Endothelial cell of umbilical vein (primary cell): ENCODE results near the gene BBLN. TPM values are rescaled to one million over a fixed set of nuclear protein-coding genes. Genes with fewer than 3 reads are reported as not detected.

ENCODE experiments used
- BruUV-seq: library from RNA; stranded (reverse); fragments of 400-500 nt; replicated peaks from 2 replicates; lab custom pipeline; 2021; lab: Mats Ljungman, UMichigan
- CTCF ChIA-PET: fragments of 300-600, 350-600 bp; sonication (Branson Sonifier 250); formaldehyde crosslinking; loops from one replicate; lab custom pipeline; 2021; ENCODE audit warnings: antibody characterized with exemption, inconsistent platforms; lab: Charles Lee
- POLR2A ChIA-PET: fragments of 300-600, 350-600 bp; sonication (Branson Sonifier 250); formaldehyde crosslinking; loops from one replicate; lab custom pipeline; 2021; ENCODE audit warnings: antibody characterized with exemption, inconsistent platforms; lab: Charles Lee
- DNase-seq: peaks from one replicate; pipeline ENCODE4 v3.0.0-alpha.2; 2011; ENCODE audit warnings: low read depth, low spot score
- FAIRE-seq: peaks from 2 replicates; lab custom pipeline; 2011; peaks lifted over from hg19 to GRCh38; lab: Jason Lieb, UNC
- H2AFZ ChIP-seq: 2 replicates; pipeline ENCODE4 v1.6.0; 2012; ENCODE audit warnings: low read depth, low read length, control low read depth, inconsistent platforms
- H3K27ac ChIP-seq: 2 replicates; pipeline ENCODE4 v1.5.1; 2011; ENCODE audit warnings: low read depth, mild to moderate bottlenecking, control low read depth, low read length, moderate library complexity; ENCODE audit not compliant: insufficient read depth
- H3K27me3 ChIP-seq, 2 experiments: 2 replicates each; pipeline versions ENCODE4 v1.6.0 to v1.6.1; 2011; ENCODE audit warnings: low read length in 2 of 2, mixed read lengths in 1 of 2; ENCODE audit not compliant: control insufficient read depth in 2 of 2, insufficient read depth in 2 of 2
- H3K36me3 ChIP-seq, 2 experiments: 2 replicates in 1 of 2; 3 replicates in 1 of 2; pipeline ENCODE4 v1.5.1; 2011; ENCODE audit warnings: low read length in 2 of 2, mild to moderate bottlenecking in 1 of 2, moderate library complexity in 1 of 2; ENCODE audit not compliant: control insufficient read depth in 2 of 2, insufficient read depth in 2 of 2; ENCODE audit errors: extremely low read depth in 1 of 2
- H3K4me1 ChIP-seq: 3 replicates; pipeline ENCODE4 v1.5.1; 2011; ENCODE audit warnings: mild to moderate bottlenecking, low read length; ENCODE audit not compliant: control insufficient read depth, insufficient read depth; ENCODE audit errors: extremely low read depth
- H3K4me2 ChIP-seq: 2 replicates; pipeline ENCODE4 v1.6.1; 2011; ENCODE audit warnings: low read length, control low read depth, mixed read lengths; ENCODE audit not compliant: insufficient read depth
- H3K4me3 ChIP-seq, 3 experiments: fragments of 200-600 bp in 1 of 3; sonication (generic), shearing (Covaris generic) in 1 of 3; replicated peaks in 1 of 3; 2 replicates each; pipeline ENCODE4 v1.5.1; 2011 to 2016; ENCODE audit warnings: control low read depth in 3 of 3, low read length in 3 of 3, mild to moderate bottlenecking in 2 of 3, inconsistent platforms in 1 of 3, low read depth in 1 of 3, moderate library complexity in 1 of 3; ENCODE audit not compliant: insufficient read depth in 1 of 3
- H3K79me2 ChIP-seq: 2 replicates; pipeline ENCODE4 v1.6.0; 2012; ENCODE audit warnings: low read length, inconsistent platforms; ENCODE audit not compliant: control insufficient read depth, insufficient read depth
- H3K9ac ChIP-seq: replicated peaks from 2 replicates; pipeline ENCODE3; 2011; ENCODE audit warnings: low read length, control low read depth; ENCODE audit not compliant: insufficient read depth; ENCODE audit errors: extremely low read depth
- H3K9me1 ChIP-seq: replicated peaks from 3 replicates; pipeline ENCODE4 v1.6.0; 2011; ENCODE audit warnings: mild to moderate bottlenecking, low read length; ENCODE audit not compliant: control insufficient read depth, insufficient read depth; ENCODE audit errors: extremely low read depth
- H3K9me3 ChIP-seq: replicated peaks from 2 replicates; pipeline ENCODE4 v1.5.1; 2012; ENCODE audit warnings: low read length, inconsistent platforms; ENCODE audit not compliant: control insufficient read depth, insufficient read depth
- H4K20me1 ChIP-seq: replicated peaks from 2 replicates; pipeline ENCODE3; 2011; ENCODE audit warnings: mild to moderate bottlenecking, low read length; ENCODE audit not compliant: control insufficient read depth, insufficient read depth; ENCODE audit errors: extremely low read depth
- EZH2 ChIP-seq: IDR thresholded peaks from 2 replicates; pipeline ENCODE4 v1.6.1; 2012; ENCODE audit warnings: borderline replicate concordance, low read depth, mild to moderate bottlenecking, moderate library complexity, low read length, inconsistent platforms; ENCODE audit not compliant: severe bottlenecking
- FOS ChIP-seq: IDR thresholded peaks from 2 replicates; pipeline ENCODE4 v1.6.1; 2011; ENCODE audit warnings: mild to moderate bottlenecking, low read length, moderate library complexity, borderline replicate concordance; ENCODE audit not compliant: insufficient read depth
- GATA2 ChIP-seq: IDR thresholded peaks from 2 replicates; pipeline ENCODE4 v1.7.0; 2011; ENCODE audit warnings: low read depth, mild to moderate bottlenecking, moderate library complexity, mixed read lengths, low read length; ENCODE audit not compliant: insufficient read length, insufficient read depth
- JUN ChIP-seq: IDR thresholded peaks from 2 replicates; pipeline ENCODE4 v1.6.1; 2011; ENCODE audit warnings: borderline replicate concordance, low read depth; ENCODE audit not compliant: insufficient read length, insufficient read depth
- MYC ChIP-seq: IDR thresholded peaks from one replicate; pipeline ENCODE4 v1.6.1; 2011; ENCODE audit warnings: mild to moderate bottlenecking, low read depth, low read length
- POLR2A ChIP-seq: IDR thresholded peaks from 2 replicates; pipeline ENCODE4 v1.6.1; 2012; ENCODE audit warnings: low read depth, mild to moderate bottlenecking, control low read depth, low read length
- POLR2AphosphoS5 ChIP-seq: IDR thresholded peaks from 2 replicates; pipeline ENCODE4 v1.6.1; 2012; ENCODE audit warnings: low read depth, mild to moderate bottlenecking, control low read depth, low read length, moderate library complexity; ENCODE audit not compliant: insufficient read depth
- dilution Hi-C: fragments of 300-500 bp; cut with MboI; formaldehyde crosslinking; loops from one replicate; pipeline ENCODE4 v1.15.0; 2019; ENCODE audit warnings: low sequenced_read_pairs; ENCODE audit not compliant: extremely low pct_ligation_motif_present
- intact Hi-C: fragments of 100-400 bp; cut with micrococcal nuclease; formaldehyde crosslinking; loops from one replicate; pipeline ENCODE4 v1.10.0; 2022
- polyA plus RNA-seq, 4 experiments: library from polyadenylated mRNA; depleted of rRNA in 3 of 4; stranded (reverse) in 3 of 4; unstranded in 1 of 4; fragments of >200 nt; gene quantifications; 2 replicates each; pipeline versions ENCODE4 v1.2.1 to v1.2.3, GENCODE V29; 2011 to 2012; ENCODE audit warnings: missing spikeins in 1 of 4
- total RNA-seq: library from RNA; stranded (reverse); gene quantifications from 2 replicates; pipeline ENCODE4 v1.2.3, GENCODE V29; 2021
- TF ChIP-seq, protein P1 (sequence below), 2 donors: IDR thresholded peaks; 1 replicate in 1 of 2; 2 replicates in 1 of 2; pipeline ENCODE4 v1.5.1; 2011; ENCODE audit warnings: low read length in 2 of 2, mild to moderate bottlenecking in 2 of 2, moderate library complexity in 2 of 2, control low read depth in 1 of 2, inconsistent platforms in 1 of 2, low read depth in 1 of 2; ENCODE audit not compliant: insufficient read depth in 1 of 2; ENCODE audit errors: extremely low read depth in 1 of 2
- TF ChIP-seq, protein P2 (sequence below): IDR thresholded peaks from 2 replicates; pipeline ENCODE4 v1.6.1; 2011; ENCODE audit not compliant: insufficient read depth, insufficient read length

BBLN gene
- total and polyA plus RNA-seq, 2 donors (not counting 3 experiments of a cell fraction or from before 2014, with no cell fraction given), result 51.0 to 124 TPM

DNA sequence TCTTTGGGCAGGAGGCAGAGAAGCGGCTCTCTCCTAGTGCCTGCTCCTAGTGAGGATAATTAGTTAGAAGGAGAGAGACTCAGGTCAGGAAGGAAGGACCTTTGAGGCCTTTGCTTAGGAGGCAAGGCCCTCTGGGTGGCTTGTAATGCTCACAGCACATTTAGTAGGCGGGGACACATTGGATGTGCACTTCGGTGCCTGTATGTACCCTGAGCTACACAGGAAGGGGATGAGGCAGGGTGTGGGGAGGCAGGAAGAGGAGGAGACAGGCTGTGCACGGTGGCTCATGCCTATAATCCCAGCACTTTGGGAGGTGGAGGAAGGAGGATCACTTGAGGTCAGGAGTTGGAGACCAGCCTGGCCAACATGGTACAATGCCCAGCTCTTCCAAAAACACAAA, 18.0 kb upstream of the BBLN start:
- no peaks in the 10 kb centered on the region for H3K36me3 ChIP-seq
- TF ChIP-seq, protein P1, sequence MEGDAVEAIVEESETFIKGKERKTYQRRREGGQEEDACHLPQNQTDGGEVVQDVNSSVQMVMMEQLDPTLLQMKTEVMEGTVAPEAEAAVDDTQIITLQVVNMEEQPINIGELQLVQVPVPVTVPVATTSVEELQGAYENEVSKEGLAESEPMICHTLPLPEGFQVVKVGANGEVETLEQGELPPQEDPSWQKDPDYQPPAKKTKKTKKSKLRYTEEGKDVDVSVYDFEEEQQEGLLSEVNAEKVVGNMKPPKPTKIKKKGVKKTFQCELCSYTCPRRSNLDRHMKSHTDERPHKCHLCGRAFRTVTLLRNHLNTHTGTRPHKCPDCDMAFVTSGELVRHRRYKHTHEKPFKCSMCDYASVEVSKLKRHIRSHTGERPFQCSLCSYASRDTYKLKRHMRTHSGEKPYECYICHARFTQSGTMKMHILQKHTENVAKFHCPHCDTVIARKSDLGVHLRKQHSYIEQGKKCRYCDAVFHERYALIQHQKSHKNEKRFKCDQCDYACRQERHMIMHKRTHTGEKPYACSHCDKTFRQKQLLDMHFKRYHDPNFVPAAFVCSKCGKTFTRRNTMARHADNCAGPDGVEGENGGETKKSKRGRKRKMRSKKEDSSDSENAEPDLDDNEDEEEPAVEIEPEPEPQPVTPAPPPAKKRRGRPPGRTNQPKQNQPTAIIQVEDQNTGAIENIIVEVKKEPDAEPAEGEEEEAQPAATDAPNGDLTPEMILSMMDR (IDR thresholded peaks at IDR 0.05; ENCODE audit: extremely low read depth in 1 of 2, insufficient read depth in 1 of 2, low read depth in 1 of 2, low read length in 2 of 2), result no peak
- TF ChIP-seq MYC (no peak), JUN (no peak), POLR2AphosphoS5 (no peak), FOS (no peak), GATA2 (no peak), EZH2 (no peak), POLR2A (no peak)
- TF ChIP-seq, protein P2, sequence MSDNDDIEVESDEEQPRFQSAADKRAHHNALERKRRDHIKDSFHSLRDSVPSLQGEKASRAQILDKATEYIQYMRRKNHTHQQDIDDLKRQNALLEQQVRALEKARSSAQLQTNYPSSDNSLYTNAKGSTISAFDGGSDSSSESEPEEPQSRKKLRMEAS, result no peak
- dilution Hi-C loops (no loop called here), intact Hi-C loops (no loop called here)
- no peaks in the 10 kb centered on the region for H3K4me1 ChIP-seq
- H3K79me2 ChIP-seq, result no peaks in the 10 kb centered on the region
- H4K20me1 ChIP-seq, result no peaks in the 10 kb centered on the region
- no peak overlapping the region for H3K4me2 ChIP-seq
- BruUV-seq, result no TSS peak
- DNase-seq (no peak), FAIRE-seq (no peak)
- no peak overlapping the region for H3K27ac ChIP-seq
- H3K9me3 ChIP-seq, result no peaks in the 10 kb centered on the region
- ChIA-PET CTCF (interaction anchor here (1.9 kb wide), 1 partner anchor 24 kb away, joined by 9 read pairs; no protein-coding TSS in a partner anchor), POLR2A (no interaction called here)
- no peak overlapping the region for H3K4me3 ChIP-seq
- H3K9me1 ChIP-seq, result no peaks in the 10 kb centered on the region
- no peaks in the 10 kb centered on the region for H3K27me3 ChIP-seq
- H3K9ac ChIP-seq, result no peak overlapping the region
- H2AFZ ChIP-seq, result peak overlapping the region; percentile 12
